Testis (tissue), 2 donors: ENCODE measurements around the gene ZSCAN10.

Experiments used
- POLR2A ChIP-seq: fragments of 450-650 bp; IDR thresholded peaks from one replicate; pipeline ENCODE4 v1.6.1; 2017; ENCODE audit warnings: antibody characterized with exemption, mild to moderate bottlenecking, moderate library complexity
- TF ChIP-seq, protein P1 (sequence below), 3 experiments: fragments of 450-650 bp in 2 of 3; fragments of 200-600 bp in 1 of 3; sonication (generic) in 1 of 3; IDR thresholded peaks; one replicate each; pipeline ENCODE4 v1.5.1; 2016 to 2019; ENCODE audit warnings: antibody characterized with exemption in 3 of 3, mild to moderate bottlenecking in 2 of 3, moderate library complexity in 1 of 3

DNA sequence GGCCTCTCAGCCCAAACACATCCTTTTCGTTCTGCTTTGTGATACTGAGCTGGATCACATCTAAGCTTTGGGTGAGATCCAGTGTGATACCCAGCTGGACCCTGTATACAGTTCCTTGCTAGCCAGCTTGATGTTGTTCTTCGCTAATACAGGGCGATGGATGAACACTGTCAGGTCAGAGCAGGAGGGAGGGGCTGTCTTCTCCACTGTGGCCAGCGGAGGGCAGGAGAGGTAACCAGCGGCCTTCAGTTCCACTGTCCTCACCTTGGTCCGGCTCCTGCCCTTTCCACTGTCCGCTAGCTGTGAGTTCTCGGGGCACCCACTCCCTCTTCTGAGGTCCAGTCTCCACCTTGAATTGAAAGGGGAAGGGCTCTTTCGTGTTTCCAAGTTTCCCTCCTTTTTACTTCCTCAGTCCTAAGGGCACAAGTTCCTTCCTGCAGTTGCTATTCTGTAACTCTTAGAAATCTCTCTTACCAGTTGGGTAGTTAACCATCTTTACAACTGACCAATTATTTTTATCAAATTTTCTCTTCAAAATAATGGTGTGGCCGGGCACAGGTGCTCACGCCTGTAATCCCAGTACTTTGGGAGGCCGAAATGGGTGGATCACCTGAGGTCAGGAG, 32.8 kb upstream of the ZSCAN10 start:
- TF ChIP-seq POLR2A: no peak
- TF ChIP-seq, protein P1, sequence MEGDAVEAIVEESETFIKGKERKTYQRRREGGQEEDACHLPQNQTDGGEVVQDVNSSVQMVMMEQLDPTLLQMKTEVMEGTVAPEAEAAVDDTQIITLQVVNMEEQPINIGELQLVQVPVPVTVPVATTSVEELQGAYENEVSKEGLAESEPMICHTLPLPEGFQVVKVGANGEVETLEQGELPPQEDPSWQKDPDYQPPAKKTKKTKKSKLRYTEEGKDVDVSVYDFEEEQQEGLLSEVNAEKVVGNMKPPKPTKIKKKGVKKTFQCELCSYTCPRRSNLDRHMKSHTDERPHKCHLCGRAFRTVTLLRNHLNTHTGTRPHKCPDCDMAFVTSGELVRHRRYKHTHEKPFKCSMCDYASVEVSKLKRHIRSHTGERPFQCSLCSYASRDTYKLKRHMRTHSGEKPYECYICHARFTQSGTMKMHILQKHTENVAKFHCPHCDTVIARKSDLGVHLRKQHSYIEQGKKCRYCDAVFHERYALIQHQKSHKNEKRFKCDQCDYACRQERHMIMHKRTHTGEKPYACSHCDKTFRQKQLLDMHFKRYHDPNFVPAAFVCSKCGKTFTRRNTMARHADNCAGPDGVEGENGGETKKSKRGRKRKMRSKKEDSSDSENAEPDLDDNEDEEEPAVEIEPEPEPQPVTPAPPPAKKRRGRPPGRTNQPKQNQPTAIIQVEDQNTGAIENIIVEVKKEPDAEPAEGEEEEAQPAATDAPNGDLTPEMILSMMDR (IDR thresholded peaks at IDR 0.05): peak in 2 of 3 experiments; percentile 30 to 36
